HEK293 (cell line): ENCODE data around the gene C1orf174.

Experiments
- CTCF ChIA-PET: fragments of 350-600 bp; formaldehyde crosslinking; extraction: SDS; loops from one replicate; lab custom pipeline; 2021; ENCODE audit warnings: antibody characterized with exemption; lab: Yijun Ruan, JAX
- POLR2A ChIA-PET: fragments of 300-600 bp; formaldehyde crosslinking; extraction: SDS; loops from one replicate; lab custom pipeline; 2020; ENCODE audit warnings: antibody characterized with exemption, inconsistent platforms; lab: Yijun Ruan, JAX
- H3K27ac ChIP-seq: fragments of 200-500 bp; sonication (Bioruptor generic); 2 replicates; pipeline ENCODE4 v1.5.1; 2014; ENCODE audit warnings: low read depth, low read length, control low read depth, inconsistent platforms; ENCODE audit errors: extremely low read depth
- H3K36me3 ChIP-seq, 2 experiments: fragments of 200-500 bp in 1 of 2; sonication (Bioruptor generic) in 1 of 2; 1 replicate in 1 of 2; 2 replicates in 1 of 2; pipeline ENCODE4 v1.5.1; 2014 to 2017; ENCODE audit warnings: inconsistent platforms in 2 of 2, low read length in 2 of 2; ENCODE audit not compliant: control insufficient read depth in 2 of 2, insufficient read depth in 1 of 2
- H3K4me1 ChIP-seq: fragments of 200-500 bp; sonication (Bioruptor generic); 2 replicates; pipeline ENCODE4 v1.5.1; 2014; ENCODE audit warnings: mild to moderate bottlenecking, low read length, inconsistent platforms; ENCODE audit not compliant: control insufficient read depth, insufficient read depth
- H3K4me3 ChIP-seq: 2 replicates; pipeline ENCODE4 v1.5.1; 2011; ENCODE audit warnings: low read depth, mild to moderate bottlenecking, control low read depth, low read length, moderate library complexity
- H3K9me3 ChIP-seq: fragments of 200-500 bp; sonication (Bioruptor generic); 2 replicates; pipeline ENCODE4 v1.5.1; 2014; ENCODE audit warnings: low read depth, low read length, inconsistent platforms; ENCODE audit not compliant: control insufficient read depth, insufficient read depth
- KLF10 ChIP-seq: fragments of 450-650 bp; IDR thresholded peaks from 2 replicates; pipeline ENCODE4 v1.5.1; 2018; ENCODE audit warnings: missing biosample characterization, mild to moderate bottlenecking, missing genetic modification characterization
- KLF8 ChIP-seq: fragments of 450-650 bp; formaldehyde crosslinking; IDR thresholded peaks from 2 replicates; pipeline ENCODE4 v1.5.1; 2016; ENCODE audit warnings: missing biosample characterization, missing genetic modification characterization
- PRDM4 ChIP-seq: fragments of 450-650 bp; formaldehyde crosslinking; IDR thresholded peaks from 2 replicates; pipeline ENCODE4 v1.5.1; 2017; ENCODE audit warnings: missing biosample characterization, missing genetic modification characterization
- SCRT2 ChIP-seq: fragments of 450-650 bp; formaldehyde crosslinking; IDR thresholded peaks from 2 replicates; pipeline ENCODE4 v1.5.1; 2016; ENCODE audit warnings: missing biosample characterization, missing genetic modification characterization
- SP2 ChIP-seq: fragments of 450-650 bp; formaldehyde crosslinking; IDR thresholded peaks from 2 replicates; pipeline ENCODE4 v1.5.1; 2016; ENCODE audit warnings: missing biosample characterization, missing genetic modification characterization
- YY2 ChIP-seq: fragments of 450-650 bp; formaldehyde crosslinking; IDR thresholded peaks from 2 replicates; pipeline ENCODE4 v1.5.1; 2016; ENCODE audit warnings: missing biosample characterization, missing genetic modification characterization
- ZBTB17 ChIP-seq: fragments of 450-650 bp; formaldehyde crosslinking; IDR thresholded peaks from 2 replicates; pipeline ENCODE4 v1.5.1; 2016; ENCODE audit warnings: missing biosample characterization, missing genetic modification characterization
- ZBTB7A ChIP-seq: fragments of 450-650 bp; formaldehyde crosslinking; IDR thresholded peaks from 2 replicates; pipeline ENCODE4 v1.5.1; 2016; ENCODE audit warnings: low read depth, missing biosample characterization, missing genetic modification characterization
- ZNF2 ChIP-seq: fragments of 450-650 bp; formaldehyde crosslinking; IDR thresholded peaks from 2 replicates; pipeline ENCODE4 v1.5.1; 2016; ENCODE audit warnings: missing biosample characterization, missing genetic modification characterization
- ZNF23 ChIP-seq: fragments of 450-650 bp; formaldehyde crosslinking; IDR thresholded peaks from 2 replicates; pipeline ENCODE4 v1.5.1; 2016; ENCODE audit warnings: missing biosample characterization, missing genetic modification characterization, borderline replicate concordance
- ZNF266 ChIP-seq: fragments of 450-650 bp; formaldehyde crosslinking; IDR thresholded peaks from 2 replicates; pipeline ENCODE4 v1.5.1; 2016; ENCODE audit warnings: missing biosample characterization, missing genetic modification characterization, low read depth
- ZNF324 ChIP-seq: fragments of 450-650 bp; formaldehyde crosslinking; IDR thresholded peaks from 2 replicates; pipeline ENCODE4 v1.5.1; 2016; ENCODE audit warnings: missing biosample characterization, missing genetic modification characterization
- ZNF366 ChIP-seq: fragments of 450-650 bp; formaldehyde crosslinking; conservative IDR thresholded peaks from 2 replicates; pipeline ENCODE4 v1.5.1; 2016; ENCODE audit warnings: missing biosample characterization, missing genetic modification characterization
- ZNF404 ChIP-seq: fragments of 450-650 bp; formaldehyde crosslinking; IDR thresholded peaks from 2 replicates; pipeline ENCODE4 v1.5.1; 2017; ENCODE audit warnings: missing biosample characterization, missing genetic modification characterization
- ZNF473 ChIP-seq: fragments of 450-650 bp; formaldehyde crosslinking; IDR thresholded peaks from 2 replicates; pipeline ENCODE4 v1.5.1; 2017; ENCODE audit warnings: missing biosample characterization, missing genetic modification characterization
- ZNF48 ChIP-seq: fragments of 450-650 bp; formaldehyde crosslinking; IDR thresholded peaks from 2 replicates; pipeline ENCODE4 v1.5.1; 2016; ENCODE audit warnings: missing biosample characterization, missing genetic modification characterization
- ZNF510 ChIP-seq: fragments of 450-650 bp; formaldehyde crosslinking; IDR thresholded peaks from 2 replicates; pipeline ENCODE4 v1.5.1; 2018; ENCODE audit warnings: mild to moderate bottlenecking, missing genetic modification characterization, missing biosample characterization; ENCODE audit not compliant: insufficient replicate concordance
- ZNF585B ChIP-seq: fragments of 450-650 bp; formaldehyde crosslinking; IDR thresholded peaks from 2 replicates; pipeline ENCODE4 v1.5.1; 2016; ENCODE audit warnings: missing biosample characterization, missing genetic modification characterization
- ZNF623 ChIP-seq: fragments of 450-650 bp; formaldehyde crosslinking; IDR thresholded peaks from 2 replicates; pipeline ENCODE4 v1.5.1; 2016; ENCODE audit warnings: missing biosample characterization, missing genetic modification characterization
- ZNF707 ChIP-seq: fragments of 450-650 bp; formaldehyde crosslinking; IDR thresholded peaks from 2 replicates; pipeline ENCODE4 v1.5.1; 2016; ENCODE audit warnings: missing biosample characterization, missing genetic modification characterization
- ZNF837 ChIP-seq: fragments of 450-650 bp; formaldehyde crosslinking; IDR thresholded peaks from 2 replicates; pipeline ENCODE4 v1.5.1; 2016; ENCODE audit warnings: missing biosample characterization, missing genetic modification characterization
- TF ChIP-seq, protein P1 (sequence below): IDR thresholded peaks from 2 replicates; pipeline ENCODE4 v1.6.1; 2011; ENCODE audit warnings: mild to moderate bottlenecking, low read depth, low read length, borderline replicate concordance
- TF ChIP-seq, protein P2 (sequence below): fragments of 450-650 bp; formaldehyde crosslinking; IDR thresholded peaks from 2 replicates; pipeline ENCODE4; 2016; ENCODE audit warnings: missing biosample characterization, missing genetic modification characterization
- TF ChIP-seq, protein P3 (sequence below): fragments of 450-650 bp; formaldehyde crosslinking; IDR thresholded peaks from 2 replicates; pipeline ENCODE4 v1.5.1; 2016; ENCODE audit warnings: missing biosample characterization, missing genetic modification characterization
- TF ChIP-seq, protein P4 (sequence below): fragments of 450-650 bp; formaldehyde crosslinking; IDR thresholded peaks from 2 replicates; pipeline ENCODE4 v1.5.1; 2017; ENCODE audit warnings: missing biosample characterization, missing genetic modification characterization

Gene C1orf174

GRCh38 chr1:3928586-3928985 is 28.5 kb upstream of the C1orf174 start:
- no peak overlapping the region for H3K4me3 ChIP-seq
- no peaks in the 10 kb centered on the region for H3K4me1 ChIP-seq
- no peaks in the 10 kb centered on the region for H3K9me3 ChIP-seq
- no peak overlapping the region for H3K27ac ChIP-seq
- TF ChIP-seq ZNF473 (tag by site-specific recombination): no peak
- TF ChIP-seq KLF8 (tag by site-specific recombination): no peak
- no peak for TF ChIP-seq ZNF585B
- TF ChIP-seq SP2 (tag by site-specific recombination): no peak
- no peak for TF ChIP-seq ZNF266 (tag by site-specific recombination)
- TF ChIP-seq ZNF707: no peak
- no peak for TF ChIP-seq ZNF623 (tag by site-specific recombination)
- no peak for TF ChIP-seq KLF10
- no peak for TF ChIP-seq ZNF23 (tag by site-specific recombination)
- ChIA-PET POLR2A (no interaction called here), CTCF (no interaction called here)
- no peaks in the 10 kb centered on the region for H3K36me3 ChIP-seq

GRCh38 chr1:3926956-3927355 is 26.9 kb upstream of the C1orf174 start:
- no peak overlapping the region for H3K27ac ChIP-seq
- H3K4me3 ChIP-seq: no peak overlapping the region
- TF ChIP-seq ZBTB17 (tag by site-specific recombination): 0 out of 2 replicates have a peak, but pooled peaks have one; percentile 17
- no peak for TF ChIP-seq ZNF48 (tag by site-specific recombination)
- TF ChIP-seq YY2 (tag by site-specific recombination): no peak
- TF ChIP-seq, protein P1, sequence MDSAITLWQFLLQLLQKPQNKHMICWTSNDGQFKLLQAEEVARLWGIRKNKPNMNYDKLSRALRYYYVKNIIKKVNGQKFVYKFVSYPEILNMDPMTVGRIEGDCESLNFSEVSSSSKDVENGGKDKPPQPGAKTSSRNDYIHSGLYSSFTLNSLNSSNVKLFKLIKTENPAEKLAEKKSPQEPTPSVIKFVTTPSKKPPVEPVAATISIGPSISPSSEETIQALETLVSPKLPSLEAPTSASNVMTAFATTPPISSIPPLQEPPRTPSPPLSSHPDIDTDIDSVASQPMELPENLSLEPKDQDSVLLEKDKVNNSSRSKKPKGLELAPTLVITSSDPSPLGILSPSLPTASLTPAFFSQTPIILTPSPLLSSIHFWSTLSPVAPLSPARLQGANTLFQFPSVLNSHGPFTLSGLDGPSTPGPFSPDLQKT: no peak
- TF ChIP-seq ZNF707: no peak
- no peak for TF ChIP-seq SCRT2 (tag by site-specific recombination)
- TF ChIP-seq ZNF366: 0 out of 2 replicates have a peak, but pooled peaks have one; percentile 12
- TF ChIP-seq ZNF837 (tag by site-specific recombination): no peak
- TF ChIP-seq, protein P2, sequence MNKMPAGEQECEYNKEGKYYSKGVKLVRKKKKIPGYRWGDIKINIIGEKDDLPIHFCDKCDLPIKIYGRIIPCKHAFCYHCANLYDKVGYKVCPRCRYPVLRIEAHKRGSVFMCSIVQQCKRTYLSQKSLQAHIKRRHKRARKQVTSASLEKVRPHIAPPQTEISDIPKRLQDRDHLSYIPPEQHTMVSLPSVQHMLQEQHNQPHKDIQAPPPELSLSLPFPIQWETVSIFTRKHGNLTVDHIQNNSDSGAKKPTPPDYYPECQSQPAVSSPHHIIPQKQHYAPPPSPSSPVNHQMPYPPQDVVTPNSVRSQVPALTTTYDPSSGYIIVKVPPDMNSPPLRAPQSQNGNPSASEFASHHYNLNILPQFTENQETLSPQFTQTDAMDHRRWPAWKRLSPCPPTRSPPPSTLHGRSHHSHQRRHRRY (tag by site-specific recombination): no peak
- TF ChIP-seq, all 188 proteins: peak for 2
- Histone ChIP-seq H3K4me1 (no peaks in the 10 kb centered on the region), H3K9me3 (no peaks in the 10 kb centered on the region), H3K36me3 (no peaks in the 10 kb centered on the region)
- ChIA-PET CTCF (interaction anchor here (0.6 kb wide), 1 partner anchor 8 kb away, joined by 3 read pairs; no protein-coding TSS in a partner anchor), POLR2A (no interaction called here)

DNA sequence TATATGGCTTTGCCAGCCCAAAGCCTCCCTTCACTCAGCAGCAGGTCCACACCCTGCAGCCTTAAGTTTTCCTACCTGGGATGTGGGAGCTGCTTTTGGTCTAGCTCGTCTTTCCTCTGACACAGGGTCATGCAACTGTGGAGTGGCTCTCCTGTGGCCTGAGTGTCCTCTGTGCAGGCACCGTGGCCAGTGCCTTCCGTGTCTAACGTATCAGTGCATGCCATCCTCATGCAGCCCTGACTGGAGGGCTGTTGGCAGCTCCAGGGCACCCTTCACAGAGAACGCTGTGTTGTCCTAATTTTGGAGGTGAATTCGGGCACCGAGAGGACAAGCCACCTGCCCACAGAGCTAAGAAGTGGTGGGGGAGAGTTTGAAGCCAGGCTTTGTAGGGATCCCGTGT is 25.7 kb upstream of the C1orf174 start:
- H3K27ac ChIP-seq: no peak overlapping the region
- H3K36me3 ChIP-seq: no peaks in the 10 kb centered on the region
- CTCF ChIA-PET: no interaction called here
- POLR2A ChIA-PET: interaction anchor here (0.6 kb wide), 1 partner anchor 331 kb away, joined by 6 read pairs; no protein-coding TSS in a partner anchor
- no peak overlapping the region for H3K4me3 ChIP-seq
- H3K4me1 ChIP-seq: no peaks in the 10 kb centered on the region
- no peaks in the 10 kb centered on the region for H3K9me3 ChIP-seq
- TF ChIP-seq ZNF2 (tag by site-specific recombination): no peak
- TF ChIP-seq ZNF510 (tag by site-specific recombination): no peak
- TF ChIP-seq, protein P3, sequence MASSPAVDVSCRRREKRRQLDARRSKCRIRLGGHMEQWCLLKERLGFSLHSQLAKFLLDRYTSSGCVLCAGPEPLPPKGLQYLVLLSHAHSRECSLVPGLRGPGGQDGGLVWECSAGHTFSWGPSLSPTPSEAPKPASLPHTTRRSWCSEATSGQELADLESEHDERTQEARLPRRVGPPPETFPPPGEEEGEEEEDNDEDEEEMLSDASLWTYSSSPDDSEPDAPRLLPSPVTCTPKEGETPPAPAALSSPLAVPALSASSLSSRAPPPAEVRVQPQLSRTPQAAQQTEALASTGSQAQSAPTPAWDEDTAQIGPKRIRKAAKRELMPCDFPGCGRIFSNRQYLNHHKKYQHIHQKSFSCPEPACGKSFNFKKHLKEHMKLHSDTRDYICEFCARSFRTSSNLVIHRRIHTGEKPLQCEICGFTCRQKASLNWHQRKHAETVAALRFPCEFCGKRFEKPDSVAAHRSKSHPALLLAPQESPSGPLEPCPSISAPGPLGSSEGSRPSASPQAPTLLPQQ (tag by site-specific recombination): no peak
- no peak for TF ChIP-seq ZBTB7A (tag by site-specific recombination)
- no peak for TF ChIP-seq PRDM4 (tag by site-specific recombination)
- no peak for TF ChIP-seq ZNF404 (tag by site-specific recombination)
- TF ChIP-seq ZNF324 (tag by site-specific recombination): no peak
- TF ChIP-seq, protein P4, sequence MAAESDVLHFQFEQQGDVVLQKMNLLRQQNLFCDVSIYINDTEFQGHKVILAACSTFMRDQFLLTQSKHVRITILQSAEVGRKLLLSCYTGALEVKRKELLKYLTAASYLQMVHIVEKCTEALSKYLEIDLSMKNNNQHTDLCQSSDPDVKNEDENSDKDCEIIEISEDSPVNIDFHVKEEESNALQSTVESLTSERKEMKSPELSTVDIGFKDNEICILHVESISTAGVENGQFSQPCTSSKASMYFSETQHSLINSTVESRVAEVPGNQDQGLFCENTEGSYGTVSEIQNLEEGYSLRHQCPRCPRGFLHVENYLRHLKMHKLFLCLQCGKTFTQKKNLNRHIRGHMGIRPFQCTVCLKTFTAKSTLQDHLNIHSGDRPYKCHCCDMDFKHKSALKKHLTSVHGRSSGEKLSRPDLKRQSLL (tag by site-specific recombination): no peak
- TF ChIP-seq ZBTB17 (tag by site-specific recombination): no peak
